ENCODE data around the gene RASGRP3.
"Not testable (repeated sequence)": the region's sequence is repeated elsewhere in the genome, so short reads cannot be mapped to it uniquely, and the experiment has no call there.

Gene RASGRP3

DNA sequence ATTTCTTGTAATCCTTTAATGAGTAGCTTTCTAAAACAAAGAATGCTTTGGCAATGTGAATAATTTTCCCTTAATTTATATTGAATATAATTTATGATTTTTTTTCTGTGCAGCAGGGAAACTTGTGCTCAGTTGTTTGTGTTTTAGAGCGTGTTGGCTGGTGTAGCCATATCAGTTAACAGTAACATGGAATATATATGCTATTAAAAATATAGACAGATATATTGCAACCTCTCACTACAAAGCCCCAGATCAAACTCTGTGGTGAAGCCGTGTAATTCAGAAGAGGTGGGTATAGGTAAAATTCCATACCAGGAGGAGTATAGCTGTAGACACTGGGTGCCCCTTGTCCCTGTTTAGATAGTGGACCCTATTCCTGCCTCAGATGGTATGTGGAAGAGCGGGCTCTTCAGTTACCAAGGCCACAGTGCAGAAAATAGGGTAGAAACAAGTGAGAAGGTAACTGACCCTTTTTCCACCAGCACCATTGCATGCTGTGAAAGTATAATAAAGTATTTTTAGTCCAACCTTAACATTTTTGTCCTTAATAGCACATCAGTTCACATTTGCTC, 18.1 kb upstream of the RASGRP3 start:
- ATAC-seq = no peak

DNA sequence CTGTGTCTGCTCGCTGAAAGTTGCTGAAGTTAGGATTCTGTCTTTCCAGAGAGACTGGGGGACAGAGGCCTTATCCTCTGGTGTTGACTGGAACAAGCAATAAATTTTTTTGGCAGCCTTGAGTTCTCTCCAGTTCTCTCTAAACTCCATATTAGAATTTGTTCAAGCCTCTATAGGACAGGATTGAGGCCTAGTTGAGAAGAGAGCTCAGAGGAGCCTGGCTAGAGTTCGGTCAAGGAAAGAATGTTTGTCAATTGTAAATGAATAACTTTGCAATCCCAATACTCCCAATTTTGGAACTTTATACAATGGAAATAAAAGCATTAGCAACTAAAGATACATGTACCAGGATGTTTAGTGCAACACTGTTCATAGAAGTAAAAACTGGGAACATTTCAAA, 16.7 kb upstream of the RASGRP3 start:
- ATAC-seq = no peak

DNA sequence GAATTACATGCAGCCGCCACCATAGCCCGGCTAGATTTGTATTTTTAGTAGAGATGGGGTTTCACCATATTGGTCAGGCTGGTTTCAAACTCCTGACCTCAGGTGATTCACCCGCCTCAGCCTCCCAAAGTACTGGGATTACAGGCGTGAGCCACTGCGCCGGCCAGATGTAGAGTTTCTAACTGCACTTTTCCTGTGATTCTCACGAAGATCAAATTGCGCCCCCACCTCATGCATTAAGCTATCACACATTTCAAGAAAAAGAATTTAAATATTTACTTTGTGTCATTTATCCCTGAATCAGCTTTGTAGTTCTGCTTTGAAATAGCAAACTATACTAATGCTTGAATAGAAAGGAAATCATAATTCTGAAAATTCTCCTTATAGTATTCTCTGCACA, 13.9 kb upstream of the RASGRP3 start:
- ATAC-seq = not testable (repeated sequence)

DNA sequence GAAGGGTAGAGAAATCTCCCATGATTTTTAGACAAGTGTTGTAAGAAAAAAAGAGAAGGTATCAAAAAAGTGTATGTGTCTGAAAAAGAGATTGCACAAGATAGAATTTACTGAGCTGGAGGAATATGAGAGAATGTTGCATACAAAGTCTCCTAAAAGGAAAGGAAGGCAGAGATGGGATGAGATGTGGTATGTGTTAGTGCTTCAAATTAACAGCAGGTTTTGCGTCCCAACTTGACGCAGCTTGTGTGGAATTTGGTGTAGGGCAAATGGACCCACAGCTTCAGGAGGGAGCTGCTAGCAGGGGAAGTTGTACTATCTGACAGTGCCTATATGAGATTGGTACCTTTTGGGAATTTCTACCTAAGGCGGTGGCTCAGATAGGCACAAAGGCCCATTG, 9.0 kb upstream of the RASGRP3 start:
- no peak for ATAC-seq

DNA sequence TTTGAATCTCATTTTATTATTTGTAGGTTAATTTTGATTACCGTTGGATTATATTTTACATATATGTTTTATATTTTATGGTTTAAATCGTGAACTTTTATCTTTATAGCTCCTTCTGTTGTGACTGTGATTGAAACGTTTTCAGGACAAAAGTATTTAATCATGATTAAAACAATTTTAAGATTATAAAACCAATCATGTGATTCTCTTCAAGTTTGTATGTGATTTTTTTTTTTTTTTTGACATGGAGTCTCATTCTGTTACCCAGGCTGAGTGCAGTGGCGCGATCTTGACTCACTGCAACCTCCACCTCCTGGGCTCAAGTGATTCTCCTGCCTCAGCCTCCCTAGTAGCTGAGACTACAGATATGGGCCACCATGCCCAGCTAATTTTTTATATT, 7.2 kb upstream of the RASGRP3 start:
- ATAC-seq = no peak

DNA sequence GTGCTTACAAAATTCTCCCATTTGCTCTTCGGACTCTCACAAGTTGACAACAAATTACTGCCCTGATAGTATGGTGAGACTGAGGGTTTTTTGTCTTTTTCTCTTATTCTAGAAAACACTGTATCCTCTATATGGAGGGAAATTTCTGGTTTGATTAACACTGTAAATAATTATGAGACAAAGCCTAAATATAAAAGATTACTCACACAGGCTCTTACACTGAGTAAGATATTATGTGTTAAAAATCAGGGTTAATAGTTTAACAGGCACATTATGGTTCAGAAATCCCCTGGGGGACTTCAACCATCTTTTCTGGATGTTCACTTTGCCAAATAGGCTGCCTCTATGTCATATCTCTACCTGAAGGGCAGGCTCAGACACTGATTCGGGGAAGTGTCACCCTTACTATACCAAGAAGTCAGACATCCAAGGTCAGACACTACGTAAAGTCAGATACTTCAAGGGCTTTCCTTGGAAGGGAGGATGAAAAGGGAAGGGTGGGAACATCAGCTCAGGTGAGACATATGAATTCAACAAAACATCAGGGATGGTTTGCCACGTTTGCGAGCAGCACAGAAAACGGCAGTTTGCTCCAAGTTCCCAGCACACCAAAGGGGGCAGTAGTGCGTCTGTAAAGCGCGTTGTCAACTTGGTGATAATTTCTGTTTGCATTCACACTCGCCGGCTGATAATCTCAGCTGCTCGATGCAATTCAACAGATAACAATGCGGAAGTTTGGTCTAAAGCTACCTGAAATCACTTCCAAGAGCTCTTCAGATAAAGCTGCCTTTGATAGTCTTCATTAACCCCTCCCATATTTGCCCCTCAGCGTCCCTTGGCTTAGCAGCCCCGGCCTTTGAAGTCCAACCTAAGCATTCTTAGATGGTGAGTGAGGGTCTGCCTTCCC, 972 bp upstream of the RASGRP3 start:
- ATAC-seq = peak; percentile 63 to 66

DNA sequence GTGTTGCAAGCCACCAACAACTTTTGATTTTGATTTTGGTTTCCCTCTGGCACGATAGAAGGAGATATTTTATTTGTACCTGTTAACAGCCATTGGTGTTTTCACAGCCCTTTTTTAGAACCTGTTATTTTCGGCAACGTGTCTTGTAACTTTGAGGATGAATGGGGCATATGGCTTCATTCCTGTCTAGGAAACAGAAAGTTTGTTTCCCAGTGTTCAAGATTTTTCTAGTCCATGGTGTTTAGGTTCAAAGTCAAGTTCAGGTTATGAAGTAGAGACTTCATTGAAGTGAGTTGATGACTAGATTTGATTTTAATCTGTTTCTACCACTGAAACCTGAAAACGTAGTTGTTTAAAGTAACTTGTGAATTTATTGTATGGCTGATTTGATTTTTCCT, 343 bp downstream of the RASGRP3 start:
- no peak for ATAC-seq

DNA sequence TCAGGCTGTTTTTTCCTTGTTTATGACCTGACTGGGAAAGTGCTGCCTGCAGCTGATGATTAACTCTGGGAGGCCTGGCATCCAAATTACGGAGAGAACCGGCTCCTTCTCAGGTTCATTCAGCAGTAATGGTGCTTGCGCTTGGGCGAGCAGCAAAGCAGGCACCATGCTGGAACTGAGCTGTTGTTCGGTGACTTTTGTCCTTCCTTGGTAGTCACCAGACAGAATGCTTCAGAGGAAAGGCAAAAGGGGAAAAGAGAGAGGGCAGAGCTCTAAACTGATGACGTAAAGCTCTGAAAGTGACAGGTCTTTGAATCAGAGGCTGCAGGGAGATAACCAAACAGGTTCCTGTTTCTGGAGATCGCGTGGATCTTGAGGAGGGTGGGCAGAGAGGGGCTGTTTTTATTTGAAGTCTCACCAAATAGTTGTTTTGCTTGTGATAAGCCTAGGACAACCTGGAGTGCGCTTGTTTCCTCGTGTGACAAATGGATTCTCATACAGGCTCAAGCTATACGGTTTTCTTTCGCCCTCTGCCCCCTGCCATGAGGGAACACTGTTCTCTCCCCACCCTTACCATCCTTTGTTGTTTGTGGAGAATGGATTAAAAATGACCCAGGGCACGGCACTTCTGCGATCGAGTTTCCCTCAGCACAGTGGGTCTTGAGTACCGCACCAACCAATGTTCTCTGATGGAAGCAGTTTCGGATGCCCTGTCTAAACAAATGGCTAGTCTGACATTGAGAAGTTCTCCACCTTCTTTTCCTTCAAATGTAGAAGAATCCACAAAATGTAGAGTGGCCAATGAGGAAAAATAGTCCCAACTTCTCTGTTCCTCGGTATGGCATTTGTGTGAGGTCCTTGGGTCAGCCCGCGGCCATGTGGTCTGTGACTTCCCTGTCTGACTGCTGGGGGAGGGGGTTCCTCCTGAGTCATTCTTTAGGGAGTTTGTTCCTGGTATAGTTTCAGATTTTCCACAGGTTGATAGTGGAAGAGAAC, 1.3 kb downstream of the RASGRP3 start:
- no peak for ATAC-seq

DNA sequence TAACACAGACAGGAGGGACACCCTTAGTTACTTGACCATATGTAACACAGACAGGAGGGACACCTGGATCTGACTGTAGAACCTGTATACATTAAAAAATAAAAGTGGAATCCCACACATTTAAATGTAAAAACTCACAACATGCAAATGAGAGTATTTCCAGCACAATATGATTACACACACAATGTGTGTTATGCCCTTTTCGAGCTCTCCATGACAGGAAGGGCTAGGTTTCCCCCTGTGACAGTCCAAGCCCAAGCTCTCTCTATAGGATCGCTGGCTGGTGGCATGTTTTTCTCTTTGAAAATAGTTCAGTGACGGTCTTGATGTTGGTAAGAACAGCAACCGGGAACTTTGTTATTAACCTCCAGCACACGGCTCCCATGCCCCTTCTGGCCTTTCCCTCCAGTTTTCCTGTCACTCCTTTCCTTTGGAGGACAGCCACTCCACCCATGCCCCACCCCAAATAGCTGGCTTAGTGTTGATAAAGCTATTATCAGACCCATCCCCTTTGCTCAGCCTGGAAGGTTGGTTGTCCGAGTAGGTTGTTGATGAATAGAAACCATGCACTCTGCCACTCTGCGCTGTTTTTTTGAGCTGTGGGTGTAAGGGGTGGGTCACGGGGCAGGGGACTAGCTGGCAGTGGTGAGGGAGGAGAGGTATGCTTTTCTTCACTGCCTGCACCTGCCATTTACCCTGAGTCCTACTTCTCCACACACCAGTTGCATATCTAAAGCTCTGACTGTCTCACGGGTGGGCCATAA, 2.7 kb downstream of the RASGRP3 start:
- ATAC-seq = no peak

DNA sequence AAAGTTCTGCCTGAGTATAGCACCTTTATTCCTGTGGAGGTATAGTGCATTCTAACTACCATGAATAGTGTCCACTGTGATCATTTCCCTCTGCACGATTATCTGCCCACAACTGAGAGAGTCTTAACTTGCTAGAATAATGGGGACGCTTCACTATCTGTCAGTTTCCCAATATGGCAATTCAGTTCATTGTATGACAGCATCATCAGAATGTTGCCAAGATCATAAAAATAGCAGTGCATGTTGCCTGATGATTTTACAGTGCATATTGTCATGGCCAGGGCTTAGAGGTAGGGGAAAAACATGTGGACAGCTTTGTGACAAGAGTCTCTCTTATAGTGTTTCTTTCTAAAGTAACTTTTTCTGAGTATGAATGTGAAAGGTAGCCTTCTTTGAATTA, 6.1 kb downstream of the RASGRP3 start:
- no peak for ATAC-seq

DNA sequence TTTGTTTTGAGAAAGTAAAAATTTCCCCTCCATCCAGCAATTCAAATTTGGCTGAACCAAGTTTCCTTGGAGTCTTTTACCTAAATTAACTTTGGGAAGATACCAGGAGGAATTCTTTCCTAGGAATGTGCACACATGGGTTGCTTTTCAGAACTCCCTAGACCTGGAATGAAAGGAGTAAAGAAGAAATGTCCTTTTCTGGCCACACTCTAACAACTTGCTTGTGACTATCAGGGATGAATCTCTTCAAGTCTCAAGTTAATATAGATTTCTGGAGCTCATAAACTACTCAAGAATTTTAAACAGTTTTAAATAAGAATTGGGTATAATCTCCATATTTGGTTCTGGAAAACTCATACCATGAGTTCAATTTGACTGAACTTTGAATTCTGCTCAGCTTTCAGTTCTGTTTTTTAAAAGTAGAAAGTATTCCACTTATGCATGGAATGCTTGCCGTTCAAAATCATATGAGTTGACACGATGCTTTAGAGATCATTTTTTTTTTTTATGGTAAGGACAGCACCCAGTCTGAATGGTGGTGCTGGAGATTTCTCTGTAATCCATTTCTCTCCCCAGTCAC, 7.7 kb downstream of the RASGRP3 start:
- peak; percentile 6 to 18 for ATAC-seq

DNA sequence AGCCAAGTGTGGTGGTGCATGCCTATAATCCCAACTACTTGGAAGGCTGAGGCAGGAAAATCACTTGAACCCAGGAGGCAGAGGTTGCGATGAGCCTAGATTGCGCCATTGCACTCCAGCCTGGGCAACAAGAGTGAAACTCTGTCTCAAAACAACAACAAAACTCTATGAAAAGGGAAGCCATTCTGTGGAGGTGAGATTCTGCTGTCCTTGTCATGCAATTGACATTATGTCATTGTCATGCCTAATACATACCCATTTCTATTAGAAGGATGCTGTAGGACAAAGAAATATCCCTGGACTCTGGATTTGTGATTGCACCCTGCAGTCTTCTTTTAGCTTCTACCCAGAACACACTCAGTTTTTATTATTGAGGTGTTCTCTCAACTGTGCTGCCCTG, 8.6 kb downstream of the RASGRP3 start:
- no peak for ATAC-seq

DNA sequence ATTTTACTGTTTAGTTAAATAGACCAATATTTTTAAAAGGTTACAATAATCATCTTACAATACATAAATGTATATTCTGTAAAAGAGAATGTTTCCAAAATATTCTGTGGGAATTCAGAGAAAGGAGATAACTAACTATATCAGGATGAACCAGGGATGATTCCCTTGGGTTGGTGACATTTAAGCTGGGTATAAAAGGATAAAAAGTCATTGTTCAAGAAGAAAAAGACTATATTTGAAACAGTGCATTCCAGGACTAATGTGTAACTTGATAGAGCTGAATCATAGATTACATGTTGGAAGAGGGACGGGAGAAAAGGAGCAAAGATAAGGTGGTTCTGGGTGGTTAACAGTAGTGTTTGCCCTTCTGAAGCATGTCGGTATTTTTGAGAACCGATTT, 10.1 kb downstream of the RASGRP3 start:
- no peak for ATAC-seq

DNA sequence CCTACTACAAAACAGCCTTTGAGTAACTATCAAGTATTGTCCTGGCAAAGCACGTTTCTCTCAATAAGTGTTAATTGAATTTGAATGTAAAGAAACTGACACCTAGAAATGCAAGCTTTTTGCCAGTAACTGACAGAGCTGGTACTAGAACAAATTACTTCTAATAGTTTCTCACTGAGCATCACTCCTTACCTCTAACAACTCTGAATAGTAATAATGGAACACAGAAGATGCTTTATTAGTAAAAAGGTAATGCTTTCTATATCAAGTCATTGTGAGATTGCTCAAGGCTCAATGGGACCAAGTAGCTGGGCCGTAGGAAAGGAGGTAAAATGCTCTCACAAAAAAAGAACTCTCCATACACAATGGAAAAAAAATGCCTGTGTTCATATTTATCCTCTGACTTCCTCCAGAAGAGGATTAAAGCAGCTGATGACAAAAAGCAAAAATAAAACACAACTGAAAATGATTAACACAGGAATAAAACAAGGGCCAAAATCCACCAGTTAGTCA, 11.8 kb downstream of the RASGRP3 start:
- ATAC-seq = peak; percentile 52 to 61

DNA sequence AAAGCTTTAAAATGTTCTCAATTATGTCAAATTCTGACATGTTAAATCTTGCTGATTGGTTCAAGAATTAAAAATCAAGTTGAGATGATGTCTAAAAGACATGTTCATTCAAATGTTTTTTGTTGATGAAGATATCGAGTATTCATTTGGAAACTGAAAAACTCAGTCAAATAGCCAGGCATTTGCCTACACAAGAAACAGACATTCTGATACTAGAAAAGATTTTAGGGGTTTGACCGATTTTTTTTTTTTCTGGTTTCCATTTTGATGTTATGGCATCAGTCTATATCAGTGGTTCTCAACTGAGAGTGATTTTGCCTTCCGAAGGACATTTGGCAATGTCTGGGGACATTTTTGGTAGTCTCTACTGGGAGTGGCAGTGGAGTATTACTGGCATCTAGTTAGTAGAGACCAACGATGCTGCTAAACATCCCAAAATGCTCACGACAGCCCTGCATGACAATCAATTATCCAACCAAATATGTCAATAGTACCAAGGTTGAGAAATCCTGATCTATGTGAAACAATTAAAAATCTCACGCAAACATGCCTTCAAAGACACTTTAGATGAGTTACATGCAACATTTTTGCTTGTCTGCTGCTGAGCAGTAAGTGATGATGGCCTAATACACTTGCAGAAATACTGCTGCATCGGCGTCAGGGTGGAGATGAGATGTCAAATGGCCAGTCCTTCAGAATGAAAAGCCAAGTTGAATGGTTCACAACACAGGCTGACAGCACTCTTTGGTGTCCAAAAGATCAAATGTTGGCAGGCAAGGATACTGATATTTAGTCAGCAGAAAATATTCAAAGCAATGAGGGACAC, 12.5 kb downstream of the RASGRP3 start:
- peak; percentile 55 to 59 for ATAC-seq

DNA sequence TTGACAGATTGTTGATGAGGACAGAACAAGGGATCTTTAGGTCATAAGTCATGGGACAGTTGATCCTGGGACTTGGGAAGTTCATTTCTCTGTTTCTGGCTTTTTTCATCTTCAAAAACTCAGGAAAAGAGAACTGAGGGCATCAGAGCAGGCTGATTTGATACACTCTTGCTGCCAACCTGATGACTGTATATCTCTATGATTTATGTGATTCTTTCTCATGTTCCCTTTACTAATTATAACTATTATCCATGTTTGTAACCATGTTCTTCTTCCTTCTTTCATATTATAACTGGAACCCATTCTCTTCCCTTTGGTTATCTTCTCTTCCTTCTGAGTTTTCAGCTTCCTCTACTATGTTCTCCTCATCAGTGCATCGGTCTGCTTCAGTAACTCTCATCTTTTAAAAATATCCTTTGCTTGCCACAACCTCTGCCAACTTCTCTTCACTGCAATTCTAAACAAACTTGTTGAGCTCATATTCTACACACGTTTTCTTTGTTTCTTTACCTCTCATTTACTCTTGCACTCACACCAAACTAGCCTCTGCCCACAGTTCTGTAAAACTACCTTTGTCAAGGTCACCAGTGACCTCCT, 13.5 kb downstream of the RASGRP3 start:
- ATAC-seq = no peak

DNA sequence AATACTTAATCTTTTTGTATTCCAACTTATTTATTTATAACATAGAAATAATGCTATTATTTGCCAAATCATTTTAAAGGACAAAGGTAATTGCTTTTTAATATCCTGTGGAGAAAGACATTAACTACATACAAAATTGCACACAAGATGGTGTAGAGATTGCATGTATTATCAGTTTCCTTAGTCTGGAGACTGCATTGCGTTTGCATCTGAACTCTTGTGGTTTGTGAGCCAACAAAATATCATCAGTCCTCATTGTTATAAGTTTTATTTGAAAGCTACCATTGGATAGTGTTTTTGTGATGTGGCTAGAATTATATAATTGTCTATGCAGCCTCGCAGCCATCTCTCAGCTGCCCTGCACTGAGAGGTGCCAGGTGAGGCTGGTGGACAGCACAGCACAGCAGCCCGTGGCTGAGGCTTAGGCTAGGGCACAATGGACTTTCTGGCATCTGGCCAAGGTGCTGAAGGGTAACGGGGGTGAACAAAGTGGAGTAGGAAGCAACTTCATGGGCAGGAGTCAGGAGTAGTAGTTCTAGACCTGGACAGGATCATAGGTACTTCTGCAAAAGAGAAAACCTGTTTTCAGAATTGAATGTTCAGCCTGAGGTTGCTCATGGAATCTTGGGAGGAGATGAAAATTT, 15.1 kb downstream of the RASGRP3 start:
- no peak for ATAC-seq

DNA sequence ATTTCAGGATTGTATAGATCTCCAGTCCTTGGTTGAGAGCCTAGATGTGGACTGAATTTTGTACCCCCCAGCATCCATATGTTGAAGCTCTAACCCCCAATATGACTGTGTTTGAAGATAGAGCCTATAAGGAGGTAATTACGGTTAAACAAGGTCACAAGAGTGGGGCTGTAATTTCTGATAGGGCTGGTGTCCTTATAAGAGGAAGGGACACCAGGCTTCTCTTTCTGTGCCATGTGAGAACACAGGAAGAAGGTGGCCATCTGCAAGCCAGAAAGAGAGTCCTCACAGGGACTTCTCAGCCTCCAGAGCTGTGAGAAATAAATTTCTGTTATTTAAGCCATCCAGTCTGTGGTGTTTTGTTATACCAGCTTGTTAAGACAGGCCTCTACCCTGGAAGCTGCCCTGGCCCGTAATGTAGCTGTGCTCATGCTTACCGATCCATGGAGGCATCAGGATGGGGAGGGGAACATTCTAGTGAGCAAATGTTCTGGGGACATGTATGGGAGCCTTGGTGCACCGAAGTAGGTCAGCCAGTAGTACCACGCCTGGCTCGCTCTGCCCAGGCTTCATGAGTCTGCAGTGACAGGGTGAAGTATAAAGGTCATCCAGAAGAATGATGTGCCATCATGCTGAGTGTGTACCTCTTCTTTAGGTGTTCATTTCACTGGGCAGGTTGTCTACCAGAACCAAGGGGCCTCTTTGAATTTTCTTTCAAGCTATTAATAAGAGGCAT, 16.1 kb downstream of the RASGRP3 start:
- ATAC-seq = no peak

DNA sequence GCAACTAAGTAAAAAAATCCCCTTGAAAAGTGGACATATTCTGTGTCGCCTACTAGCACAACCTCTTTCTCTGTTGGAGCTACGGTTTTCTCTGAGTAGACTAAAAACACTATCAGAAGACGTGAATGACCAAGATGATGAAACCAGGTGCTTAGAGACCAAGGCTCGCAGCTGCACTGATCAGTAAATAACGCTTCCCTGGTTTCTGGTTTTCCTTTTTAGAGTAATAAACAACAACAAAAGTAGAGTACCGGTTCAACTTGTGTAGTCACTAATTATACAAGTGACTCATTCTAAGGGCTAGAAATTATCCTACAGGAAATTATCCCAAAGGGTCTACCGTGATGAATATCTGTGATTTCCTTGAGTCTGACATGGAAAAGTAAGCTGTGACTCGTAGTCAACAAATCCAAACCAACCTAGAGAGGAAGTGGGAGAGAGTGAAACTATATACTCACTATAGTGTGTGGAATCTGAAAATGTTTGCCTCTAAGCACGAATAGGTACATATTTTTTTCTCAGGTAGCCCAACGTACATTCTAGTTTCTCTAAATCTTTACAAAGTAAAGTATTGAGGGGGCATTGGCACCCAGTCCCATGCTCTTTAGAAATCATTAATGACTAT, 17.8 kb downstream of the RASGRP3 start:
- no peak for ATAC-seq

Data from activated CD4-positive, CD25-positive, alpha-beta regulatory T cell treated with anti-CD3 and anti-CD28 coated beads, Interleukin-2, amount 50 U/mL, for 24 hours (primary cell).